Cardiac muscle cell (in vitro differentiated cells and primary cell): ENCODE results near the gene CPOX. TPM values are rescaled to one million over a fixed set of nuclear protein-coding genes. Genes with fewer than 3 reads are reported as not detected.

ENCODE experiments used
- DNase-seq, 2 donors: peaks; one replicate each; pipeline versions ENCODE4 v3.0.0 to v3.0.0-alpha.2; 2010 to 2017; ENCODE audit warnings: low read depth in 1 of 2, low spot score in 1 of 2
- H3K27ac ChIP-seq: fragments of 200-600 bp; sonication (generic); 2 replicates; pipeline ENCODE4 v1.5.1; 2016
- H3K27me3 ChIP-seq: fragments of 200-600 bp; sonication (generic); 2 replicates; pipeline ENCODE4 v1.6.0; 2016; ENCODE audit warnings: control low read depth
- H3K36me3 ChIP-seq: fragments of 200-600 bp; sonication (generic); 2 replicates; pipeline ENCODE4 v1.5.1; 2016; ENCODE audit warnings: control low read depth
- H3K4me1 ChIP-seq: fragments of 200-600 bp; sonication (generic); 2 replicates; pipeline ENCODE4 v1.8.1; 2017; ENCODE audit warnings: low read depth, mild to moderate bottlenecking, mixed run types
- H3K4me3 ChIP-seq: fragments of 200-600 bp; sonication (generic); 2 replicates; pipeline ENCODE4 v1.5.1; 2016; ENCODE audit warnings: mild to moderate bottlenecking
- H3K9me3 ChIP-seq: fragments of 200-600 bp; sonication (generic); 2 replicates; pipeline ENCODE4 v1.5.1; 2017; ENCODE audit warnings: low read depth, mild to moderate bottlenecking, control low read depth
- polyA plus RNA-seq: library from polyadenylated mRNA; unstranded; fragments of >200 nt; fragmentation: Nextera tagmentation; extraction: Ambion mirVana; gene quantifications from 2 replicates; pipeline ENCODE4 v1.2.1, GENCODE V29; 2016
- total RNA-seq: library from RNA; depleted of rRNA; stranded (reverse); fragments of >200 nt; gene quantifications from 2 replicates; pipeline ENCODE4 v1.2.3, GENCODE V29; 2016
- TF ChIP-seq, protein P1 (sequence below): IDR thresholded peaks from 2 replicates; pipeline ENCODE4 v1.5.1; 2012; ENCODE audit warnings: low read depth, mild to moderate bottlenecking, low read length

The CPOX gene
- total and polyA plus RNA-seq, 2 experiments from 2014 or later, result 10.5 to 45.0 TPM

GRCh38 chr3:98594628-98595324 lies 1.4 kb upstream of the CPOX start:
- Histone ChIP-seq H3K36me3 (peaks cover 8% of the 10 kb centered on the region), H3K27me3 (peaks cover 11% of the 10 kb centered on the region), H3K9me3 (no peaks in the 10 kb centered on the region), H3K4me1 (no peaks in the 10 kb centered on the region), H3K27ac (no peak overlapping the region), H3K4me3 (no peak overlapping the region)
- TF ChIP-seq, protein P1, sequence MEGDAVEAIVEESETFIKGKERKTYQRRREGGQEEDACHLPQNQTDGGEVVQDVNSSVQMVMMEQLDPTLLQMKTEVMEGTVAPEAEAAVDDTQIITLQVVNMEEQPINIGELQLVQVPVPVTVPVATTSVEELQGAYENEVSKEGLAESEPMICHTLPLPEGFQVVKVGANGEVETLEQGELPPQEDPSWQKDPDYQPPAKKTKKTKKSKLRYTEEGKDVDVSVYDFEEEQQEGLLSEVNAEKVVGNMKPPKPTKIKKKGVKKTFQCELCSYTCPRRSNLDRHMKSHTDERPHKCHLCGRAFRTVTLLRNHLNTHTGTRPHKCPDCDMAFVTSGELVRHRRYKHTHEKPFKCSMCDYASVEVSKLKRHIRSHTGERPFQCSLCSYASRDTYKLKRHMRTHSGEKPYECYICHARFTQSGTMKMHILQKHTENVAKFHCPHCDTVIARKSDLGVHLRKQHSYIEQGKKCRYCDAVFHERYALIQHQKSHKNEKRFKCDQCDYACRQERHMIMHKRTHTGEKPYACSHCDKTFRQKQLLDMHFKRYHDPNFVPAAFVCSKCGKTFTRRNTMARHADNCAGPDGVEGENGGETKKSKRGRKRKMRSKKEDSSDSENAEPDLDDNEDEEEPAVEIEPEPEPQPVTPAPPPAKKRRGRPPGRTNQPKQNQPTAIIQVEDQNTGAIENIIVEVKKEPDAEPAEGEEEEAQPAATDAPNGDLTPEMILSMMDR, result no peak
- no peak for DNase-seq

DNA sequence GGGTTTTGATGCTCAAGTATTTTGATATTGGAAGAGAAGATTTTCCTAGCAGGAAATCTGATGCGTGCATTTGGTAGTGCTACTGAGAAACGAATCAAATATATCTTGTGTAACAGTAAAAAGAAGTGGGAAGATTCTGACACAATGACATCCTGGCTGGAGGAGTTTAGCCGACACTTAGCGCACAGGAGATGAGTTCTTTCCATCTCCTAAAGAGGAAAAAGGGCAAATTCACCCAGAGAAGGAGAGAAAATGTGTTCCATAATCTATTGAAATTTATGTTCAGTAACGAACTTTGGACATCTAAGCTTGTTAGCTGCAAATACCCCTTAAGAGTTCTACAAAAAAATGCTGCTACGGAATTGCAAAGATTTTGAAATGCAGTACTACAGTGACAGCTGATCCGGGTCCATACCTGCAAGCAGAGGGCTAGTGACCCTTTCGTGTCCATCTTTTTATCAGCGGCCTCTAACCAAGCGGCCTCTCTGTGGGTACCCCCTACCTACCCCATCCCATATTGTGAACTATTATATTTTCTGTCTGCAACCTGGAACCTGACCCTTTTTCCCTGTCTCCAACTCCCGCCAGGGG lies 971 bp downstream of the CPOX start:
- no peak overlapping the region for H3K27ac ChIP-seq
- H3K27me3 ChIP-seq, result peaks cover 11% of the 10 kb centered on the region
- H3K9me3 ChIP-seq, result no peaks in the 10 kb centered on the region
- H3K4me1 ChIP-seq, result no peaks in the 10 kb centered on the region
- TF ChIP-seq, protein P1, result no peak
- no peak for DNase-seq
- peaks cover 8% of the 10 kb centered on the region for H3K36me3 ChIP-seq
- H3K4me3 ChIP-seq, result peak overlapping the region; percentile 55

- Histone ChIP-seq H3K9me3 (no peaks in the 10 kb centered on the region), H3K27me3 (peaks cover 15% of the 10 kb centered on the region), H3K27ac (no peak overlapping the region), H3K36me3 (peaks cover 8% of the 10 kb centered on the region), H3K4me1 (no peaks in the 10 kb centered on the region), H3K4me3 (no peak overlapping the region)
- TF ChIP-seq, protein P1, result no peak
- DNase-seq, result peak in 1 of 2 donors; percentile 33
Observed at GRCh38 chr3:98589331-98590036, 3.9 kb downstream of the CPOX start.

- Histone ChIP-seq H3K4me1 (peaks cover 14% of the 10 kb centered on the region), H3K36me3 (peaks cover 8% of the 10 kb centered on the region)
- no peak for DNase-seq
Observed at GRCh38 chr3:98588065-98588464, 5.3 kb downstream of the CPOX start.

DNA sequence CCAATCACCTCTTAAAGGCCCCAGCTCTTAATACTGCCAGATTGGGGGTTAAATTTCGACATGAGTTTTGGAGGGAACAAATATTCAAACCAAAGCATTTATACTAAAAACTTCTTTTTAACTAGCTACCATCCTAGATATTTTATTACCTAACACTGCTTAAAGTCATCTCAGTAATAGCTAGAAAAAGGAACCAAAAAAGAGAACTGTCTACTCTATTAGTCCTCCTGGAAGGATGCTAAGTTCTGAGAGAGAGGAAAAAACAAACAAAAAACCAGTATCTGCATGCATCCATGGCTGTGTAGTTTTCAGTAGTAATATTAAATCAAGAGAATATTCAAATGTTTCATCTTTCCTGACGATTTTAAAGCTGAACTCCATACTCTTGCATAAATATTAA lies 5.8 kb downstream of the CPOX start:
- Histone ChIP-seq H3K4me3 (no peak overlapping the region), H3K27me3 (peaks cover 13% of the 10 kb centered on the region), H3K9me3 (no peaks in the 10 kb centered on the region), H3K27ac (no peak overlapping the region), H3K36me3 (peaks cover 8% of the 10 kb centered on the region), H3K4me1 (peaks cover 17% of the 10 kb centered on the region)
- TF ChIP-seq, protein P1, result no peak
- no peak for DNase-seq

More at GRCh38 chr3:98588065-98588464, 5.3 kb downstream of the CPOX start:
- Histone ChIP-seq H3K9me3 (no peaks in the 10 kb centered on the region), H3K27me3 (peaks cover 15% of the 10 kb centered on the region), H3K4me3 (no peak overlapping the region), H3K27ac (no peak overlapping the region)
- TF ChIP-seq, protein P1, result peak; percentile 39
